Activated CD4-positive, alpha-beta T cell treated with anti-CD3 and anti-CD28 coated beads for 48 hours (primary cell): Measurements from ENCODE around the gene LIMS1.
"Not testable (repeated sequence)": the region's sequence is repeated elsewhere in the genome, so short reads cannot be mapped to it uniquely, and the experiment has no call there.

Source experiments
- DNase-seq: peaks from one replicate; pipeline ENCODE4 v3.0.0-alpha.2; 2020

The LIMS1 gene

GRCh38 chr2:108553209-108553919 lies 19.1 kb downstream of the LIMS1 start:
- DNase-seq = no peak

GRCh38 chr2:108554528-108554927 lies 20.3 kb downstream of the LIMS1 start:
- no peak for DNase-seq

GRCh38 chr2:108555572-108555971 lies 21.3 kb downstream of the LIMS1 start:
- DNase-seq = no peak

GRCh38 chr2:108556581-108556980 lies 22.3 kb downstream of the LIMS1 start:
- DNase-seq = not testable (repeated sequence)

GRCh38 chr2:108560241-108560811 lies 26.1 kb downstream of the LIMS1 start:
- no peak for DNase-seq

- DNase-seq = no peak
These were observed 26.7 kb downstream of the LIMS1 start for GRCh38 chr2:108560895-108561530.

- DNase-seq = no peak
These were observed 28.0 kb downstream of the LIMS1 start for GRCh38 chr2:108562274-108562673.

GRCh38 chr2:108564510-108564909 lies 30.2 kb downstream of the LIMS1 start:
- no peak for DNase-seq

- no peak for DNase-seq
These were observed 31.6 kb downstream of the LIMS1 start for GRCh38 chr2:108565778-108566375.

- no peak for DNase-seq
These were observed 36.1 kb downstream of the LIMS1 start for GRCh38 chr2:108570416-108570815.

- no peak for DNase-seq
These were observed 37.0 kb downstream of the LIMS1 start for GRCh38 chr2:108571286-108571685.

GRCh38 chr2:108573061-108573460 lies 38.8 kb downstream of the LIMS1 start:
- no peak for DNase-seq

- DNase-seq = no peak
These were observed 40.1 kb downstream of the LIMS1 start for GRCh38 chr2:108574332-108574731.

- DNase-seq = no peak
These were observed 41.1 kb downstream of the LIMS1 start for GRCh38 chr2:108575132-108575966.

- DNase-seq = no peak
These were observed 42.8 kb downstream of the LIMS1 start for GRCh38 chr2:108577099-108577498.

GRCh38 chr2:108579623-108580022 lies 45.4 kb downstream of the LIMS1 start:
- DNase-seq = no peak

GRCh38 chr2:108580050-108580449 lies 45.8 kb downstream of the LIMS1 start:
- DNase-seq = no peak

- peak; percentile 59 for DNase-seq
These were observed 49.7 kb downstream of the LIMS1 start for GRCh38 chr2:108583903-108584520.

- DNase-seq = no peak
These were observed 51.2 kb downstream of the LIMS1 start for GRCh38 chr2:108585436-108585835.

GRCh38 chr2:108586116-108586515 lies 51.8 kb downstream of the LIMS1 start:
- no peak for DNase-seq

GRCh38 chr2:108586631-108587030 lies 52.4 kb downstream of the LIMS1 start:
- DNase-seq = no peak

GRCh38 chr2:108587621-108588020 lies 53.4 kb downstream of the LIMS1 start:
- no peak for DNase-seq
